ENCODE data around the gene EFHB. TPM values are rescaled to one million over a fixed set of nuclear protein-coding genes. Genes with fewer than 3 reads are reported as not detected.

The EFHB gene, protein sequence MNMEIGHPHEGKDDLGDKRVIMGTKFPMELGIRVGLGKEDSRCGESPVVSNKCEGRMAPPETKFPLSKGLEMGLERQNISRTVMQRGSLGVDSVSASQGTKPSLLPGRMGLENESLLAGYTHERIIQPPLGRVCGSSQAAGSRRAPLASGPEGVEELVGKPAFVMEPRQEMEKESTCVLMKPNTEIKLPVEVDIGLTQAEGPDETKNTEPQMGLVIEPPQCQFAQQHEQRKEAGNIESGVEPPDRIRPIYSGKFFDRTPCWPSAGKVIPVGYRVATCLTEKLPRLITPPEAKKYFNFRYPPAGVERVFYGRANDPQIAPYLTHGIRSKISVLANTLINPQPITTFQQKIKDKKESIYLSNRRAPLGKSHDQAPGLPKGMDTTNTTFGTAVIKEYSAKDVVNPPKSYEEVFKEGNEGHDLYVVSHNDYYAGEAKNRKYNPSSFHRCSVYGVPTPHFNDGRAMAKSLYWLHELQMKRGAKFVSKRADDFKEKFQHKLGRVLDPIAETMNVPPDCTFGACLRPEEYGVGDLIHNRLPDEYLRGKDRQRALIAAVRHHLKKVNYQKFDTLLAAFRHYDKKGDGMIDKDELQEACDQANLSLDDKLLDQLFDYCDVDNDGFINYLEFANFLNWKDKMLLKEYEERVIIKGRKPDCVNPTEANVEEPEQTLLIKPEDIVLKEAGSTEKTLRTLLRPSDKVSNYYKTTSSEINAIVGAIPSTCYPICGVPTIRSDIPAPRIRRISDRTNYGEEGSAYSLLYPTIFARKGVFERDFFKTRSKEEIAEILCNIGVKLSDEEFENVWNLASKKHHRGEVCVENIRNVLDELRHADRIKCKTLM
- 1.6 and 1.9 TPM in 2 replicates for total RNA-seq (2021)
- long read RNA-seq, partial matches to known transcripts, result 4 of 6 reads
- long read RNA-seq, other reads (novel, unspliced or antisense), result 1 of 6 reads

DNA sequence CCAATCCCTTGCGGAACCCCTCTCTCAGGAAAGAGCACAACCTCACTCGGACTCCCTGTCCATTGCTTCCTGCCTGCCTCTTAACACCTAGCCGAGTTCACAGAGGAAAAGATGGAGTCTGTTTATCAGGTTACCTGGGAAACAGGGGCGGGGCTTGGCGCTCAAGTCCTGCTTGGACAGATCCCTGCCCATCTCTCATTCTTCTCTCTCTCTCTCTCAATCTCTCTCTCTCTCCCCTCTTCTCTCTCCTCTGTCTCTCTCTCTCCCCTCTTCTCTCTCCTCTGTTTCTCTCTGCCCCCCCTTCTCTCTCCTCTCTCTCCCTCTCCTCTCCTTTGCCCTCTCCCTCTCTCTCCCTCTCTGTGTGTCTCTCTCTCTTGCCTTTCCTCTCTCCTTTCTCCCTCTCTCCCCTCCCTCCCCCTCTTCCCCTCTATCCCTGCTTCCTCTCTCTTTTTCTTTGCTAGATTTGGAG is at the start of gene EFHB:
EFHB (minus strand) TSS at position 120 of the 469 bp plus-strand sequence. CDS start 199 bp downstream, outside the sequence.
- Histone ChIP-seq H2BK20ac (ENCODE audit: low read depth, low read length, poor library complexity, severe bottlenecking) (no peak within 1 kb of the TSS), H2BK15ac (ENCODE audit: low read depth, low read length) (no peak within 1 kb of the TSS), H3K79me1 (ENCODE audit: insufficient read depth, low read depth, low read length, poor library complexity, severe bottlenecking) (no peaks in the 10 kb centered on the region), H3K9ac (ENCODE audit: extremely low read depth, insufficient read length, low read length) (peak within 1 kb of the TSS; percentile 33), H2AK5ac (ENCODE audit: insufficient read length, low read length) (no peak within 1 kb of the TSS), H3K18ac (ENCODE audit: insufficient read length, low read depth, low read length) (peak within 1 kb of the TSS; percentile 95), H3K4ac (ENCODE audit: low read depth, low read length) (no peak within 1 kb of the TSS; the same call in 1 of the 2 replicates), H4K5ac (ENCODE audit: insufficient read length, low read depth, low read length) (no peak within 1 kb of the TSS), H3K4me1 (ENCODE audit: insufficient read depth, low read length) (no peaks in the 10 kb centered on the region; the same call in 1 of the 2 replicates), H2BK120ac (ENCODE audit: low read depth, low read length, poor library complexity, severe bottlenecking) (peak within 1 kb of the TSS; percentile 57), H2AFZ (ENCODE audit: low read length) (peak within 1 kb of the TSS; percentile 71), H3K4me2 (ENCODE audit: insufficient read depth, insufficient read length, low read length) (peak within 1 kb of the TSS; percentile 73), H4K8ac (replicated peaks; ENCODE audit: insufficient read length, low read depth, low read length) (peak within 1 kb of the TSS; percentile 64), H3K14ac (ENCODE audit: insufficient read depth, low read length) (peak within 1 kb of the TSS; percentile 81; the same call in 1 of the 2 replicates), H3K56ac (ENCODE audit: insufficient read length, low read depth, low read length) (no peak within 1 kb of the TSS), H3K9me3 (ENCODE audit: control insufficient read depth, low read depth, low read length) (no peaks in the 10 kb centered on the region), H4K91ac (ENCODE audit: insufficient read length, low read depth, low read length) (no peak within 1 kb of the TSS), H2BK5ac (ENCODE audit: insufficient read length, low read length) (no peak within 1 kb of the TSS), H3K23ac (ENCODE audit: insufficient read length, low read depth, low read length) (no peak within 1 kb of the TSS), H3K23me2 (ENCODE audit: insufficient read length, low read depth, low read length, poor library complexity, severe bottlenecking) (no peaks in the 10 kb centered on the region), H3K27me3 (ENCODE audit: insufficient read depth, low read length) (no peaks in the 10 kb centered on the region), H3K27ac (ENCODE audit: insufficient read length, low read depth, low read length) (no peak within 1 kb of the TSS), H3K79me2 (ENCODE audit: insufficient read depth, low read length) (no peaks in the 10 kb centered on the region), H3T11ph (ENCODE audit: low read length) (peak within 1 kb of the TSS; percentile 54), H2BK12ac (ENCODE audit: insufficient read length, low read depth, low read length) (peak within 1 kb of the TSS; percentile 45), H4K20me1 (ENCODE audit: control insufficient read depth, insufficient read depth, insufficient read length) (no peaks in the 10 kb centered on the region)
- H3K27ac Mint-ChIP-seq, result peak within 1 kb of the TSS; percentile 3 to 91 (median 55); a peak in 6 of 7 replicates
- peak; percentile 92 for DNase-seq
- H3K4me3 Mint-ChIP-seq, result peak within 1 kb of the TSS; percentile 63 to 71; a peak in 4 of 5 replicates
- no peaks in the 10 kb centered on the region; the same call in 1 of the 2 replicates for H3K27me3 Mint-ChIP-seq (ENCODE audit: low read depth)
- peaks cover 0 to 2% of the 10 kb centered on the region in 2 experiments; a peak in 1 of 5 replicates for H3K9me3 Mint-ChIP-seq
- peaks cover 9 to 10% of the 10 kb centered on the region in 2 experiments for H3K4me1 Mint-ChIP-seq
- H3K36me3 Mint-ChIP-seq (ENCODE audit: insufficient read depth in 1 of 3, low read depth in 3 of 3), result no peaks in the 10 kb centered on the region
- no CpG with 5 or more reads among the region's 5 CpGs for WGBS (ENCODE audit: extremely low coverage, insufficient read length, low lambda C conversion rate)
- TF ChIP-seq, protein P1, sequence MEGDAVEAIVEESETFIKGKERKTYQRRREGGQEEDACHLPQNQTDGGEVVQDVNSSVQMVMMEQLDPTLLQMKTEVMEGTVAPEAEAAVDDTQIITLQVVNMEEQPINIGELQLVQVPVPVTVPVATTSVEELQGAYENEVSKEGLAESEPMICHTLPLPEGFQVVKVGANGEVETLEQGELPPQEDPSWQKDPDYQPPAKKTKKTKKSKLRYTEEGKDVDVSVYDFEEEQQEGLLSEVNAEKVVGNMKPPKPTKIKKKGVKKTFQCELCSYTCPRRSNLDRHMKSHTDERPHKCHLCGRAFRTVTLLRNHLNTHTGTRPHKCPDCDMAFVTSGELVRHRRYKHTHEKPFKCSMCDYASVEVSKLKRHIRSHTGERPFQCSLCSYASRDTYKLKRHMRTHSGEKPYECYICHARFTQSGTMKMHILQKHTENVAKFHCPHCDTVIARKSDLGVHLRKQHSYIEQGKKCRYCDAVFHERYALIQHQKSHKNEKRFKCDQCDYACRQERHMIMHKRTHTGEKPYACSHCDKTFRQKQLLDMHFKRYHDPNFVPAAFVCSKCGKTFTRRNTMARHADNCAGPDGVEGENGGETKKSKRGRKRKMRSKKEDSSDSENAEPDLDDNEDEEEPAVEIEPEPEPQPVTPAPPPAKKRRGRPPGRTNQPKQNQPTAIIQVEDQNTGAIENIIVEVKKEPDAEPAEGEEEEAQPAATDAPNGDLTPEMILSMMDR (conservative IDR thresholded peaks at IDR 0.05), result no peak
